HG03575 (cell line): ENCODE data around the gene WDR6.

Source experiments
- ATAC-seq: cut with Tn5 transposase; IDR thresholded peaks from one replicate; pipeline ENCODE4 v1.9.1; 2021; ENCODE audit not compliant: unreplicated experiment, insufficient number of reproducible peaks, low FRiP score; ENCODE audit errors: extremely low read depth

Gene WDR6

DNA sequence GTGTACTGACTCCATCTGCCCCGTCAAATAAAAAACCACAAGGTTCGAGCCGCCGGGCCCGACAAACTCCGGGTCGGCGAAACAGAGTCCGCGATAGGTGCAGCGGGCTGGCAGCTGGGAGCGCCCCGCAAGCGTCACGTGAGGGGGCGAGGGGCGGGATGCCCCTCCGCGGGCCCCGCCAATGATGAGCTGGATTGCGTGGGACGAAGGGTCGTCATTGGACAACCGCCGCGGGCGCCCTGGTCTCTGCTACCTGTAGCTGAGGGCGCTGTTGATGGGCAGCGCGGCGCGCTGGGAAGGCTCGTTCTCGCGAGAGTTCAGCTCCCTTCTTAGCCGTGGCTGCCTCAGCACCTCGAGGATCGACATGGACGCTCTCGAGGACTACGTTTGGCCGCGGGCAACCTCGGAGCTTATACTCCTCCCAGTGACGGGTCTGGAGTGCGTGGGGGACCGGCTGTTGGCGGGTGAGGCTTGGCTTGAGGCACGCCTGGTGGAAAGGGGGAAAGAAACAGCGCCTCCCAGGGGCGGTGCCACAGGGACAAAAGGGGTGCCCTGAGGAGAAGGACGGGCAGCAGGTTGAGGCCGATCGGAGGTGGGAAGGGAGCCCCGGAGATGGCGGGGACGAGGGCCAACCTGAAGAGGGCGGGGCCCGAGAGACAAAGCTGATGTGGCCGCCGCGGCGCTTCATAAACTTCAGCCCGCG lies at the start of gene WDR6:
Gene WDR6, plus strand, starts transcription at position 324 of the 703 bp plus-strand sequence. Its CDS starts 41 bp downstream, at position 365.
- peak; percentile 71 for ATAC-seq

- ATAC-seq: no peak
Observed at GRCh38 chr3:48960841-48961413, 46.3 kb upstream of the WDR6 start.

DNA sequence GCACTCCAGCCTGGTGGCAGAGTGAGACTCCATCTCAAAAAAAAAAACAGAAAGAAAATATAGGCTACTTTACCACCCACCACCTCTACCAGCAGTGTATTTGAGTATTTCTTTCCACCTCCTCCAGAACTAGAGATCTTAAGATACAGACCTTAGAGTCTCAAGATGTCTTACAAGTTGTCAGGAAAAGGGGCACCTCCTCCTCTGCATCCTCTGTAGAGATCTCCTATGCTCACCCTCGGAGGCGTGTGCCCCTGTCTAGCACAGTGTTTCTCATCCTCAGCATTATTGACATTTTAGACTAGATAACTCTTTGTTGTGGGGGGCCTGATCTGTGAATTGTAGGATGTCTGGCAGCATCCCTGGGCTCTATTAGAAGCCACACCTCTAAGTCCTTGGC lies 44.9 kb upstream of the WDR6 start:
- no peak for ATAC-seq

GRCh38 chr3:48962939-48963338 lies 44.3 kb upstream of the WDR6 start:
- no peak for ATAC-seq

GRCh38 chr3:48963591-48963990 lies 43.6 kb upstream of the WDR6 start:
- no peak for ATAC-seq

- ATAC-seq: no peak
Observed at GRCh38 chr3:48966367-48966766, 40.8 kb upstream of the WDR6 start.

DNA sequence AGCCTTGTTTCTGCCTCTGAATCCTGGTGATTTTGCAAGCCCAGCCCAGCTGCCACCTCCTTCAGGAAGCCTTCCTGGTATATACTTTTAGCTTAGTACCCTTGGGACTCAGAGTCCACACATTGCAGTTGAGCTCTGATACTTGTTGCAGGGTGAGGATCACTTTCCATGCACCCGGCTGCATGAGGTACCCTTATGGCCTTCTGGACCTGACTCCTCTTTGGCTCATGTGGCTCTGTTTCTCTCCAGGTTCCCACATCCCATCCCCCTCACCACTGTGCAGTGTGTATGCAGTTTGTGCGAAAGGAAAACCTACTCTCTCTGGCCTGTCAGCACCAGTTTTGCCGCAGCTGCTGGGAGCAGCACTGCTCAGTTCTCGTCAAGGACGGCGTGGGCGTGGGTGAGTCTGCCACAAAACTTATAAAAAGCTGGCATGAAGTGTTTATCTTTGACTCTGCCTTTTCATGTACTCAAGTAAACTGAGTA lies 40.3 kb upstream of the WDR6 start:
- no peak for ATAC-seq

DNA sequence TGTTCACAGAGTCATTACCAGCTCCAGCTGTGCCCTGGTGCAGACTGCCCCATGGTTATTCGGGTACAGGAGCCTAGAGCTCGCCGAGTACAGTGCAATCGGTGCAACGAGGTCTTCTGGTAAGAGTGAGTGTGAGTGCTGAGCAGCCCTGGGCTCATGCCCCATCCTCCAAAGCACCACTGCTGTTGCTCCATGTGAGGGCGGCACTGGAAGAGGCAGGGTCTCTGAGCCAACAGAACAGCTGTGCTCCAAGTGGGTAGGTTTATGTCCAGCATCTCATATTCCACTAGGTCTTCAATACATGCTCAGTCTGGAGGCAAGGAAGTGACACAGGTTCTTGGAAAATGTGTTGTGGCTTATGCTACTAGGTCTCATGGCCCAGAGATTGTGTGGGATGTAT lies 36.6 kb upstream of the WDR6 start:
- no peak for ATAC-seq

DNA sequence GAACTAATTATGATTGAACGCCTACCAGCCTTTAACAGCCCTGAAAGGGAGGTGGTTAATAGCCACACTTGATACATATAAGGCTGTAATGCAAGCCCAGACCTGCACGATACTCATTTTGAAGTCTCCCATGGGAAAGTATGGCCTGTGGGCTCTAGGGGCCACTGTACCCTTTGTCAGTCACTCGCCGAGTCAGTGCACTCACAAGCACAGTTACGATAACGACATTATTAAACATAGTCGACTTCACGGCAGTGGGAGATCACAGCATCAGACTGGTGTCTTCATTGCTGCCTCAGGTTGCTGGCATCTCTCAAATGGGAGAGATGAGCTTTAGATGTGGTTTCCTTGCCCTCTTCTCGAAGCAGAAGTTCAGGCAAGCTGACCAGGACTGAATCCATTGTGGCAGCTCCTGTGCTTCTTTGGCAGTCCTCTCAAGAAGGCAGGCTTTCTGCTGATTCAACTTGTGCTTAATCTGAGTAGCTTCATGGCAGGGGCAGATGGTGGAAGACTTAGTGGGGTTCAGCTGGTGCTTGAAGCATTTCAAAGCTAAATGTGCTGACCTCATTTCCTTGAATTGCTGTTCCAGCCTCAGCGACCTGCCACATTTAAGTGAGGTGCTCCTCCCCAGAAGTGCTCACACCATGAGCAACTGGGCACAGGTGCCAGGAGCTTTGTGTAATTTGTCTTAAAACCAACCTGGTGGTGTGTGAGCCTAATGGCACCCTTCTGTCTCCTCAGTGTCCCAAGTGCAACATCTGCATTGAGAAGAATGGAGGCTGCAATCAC lies 32.9 kb upstream of the WDR6 start:
- no peak for ATAC-seq

DNA sequence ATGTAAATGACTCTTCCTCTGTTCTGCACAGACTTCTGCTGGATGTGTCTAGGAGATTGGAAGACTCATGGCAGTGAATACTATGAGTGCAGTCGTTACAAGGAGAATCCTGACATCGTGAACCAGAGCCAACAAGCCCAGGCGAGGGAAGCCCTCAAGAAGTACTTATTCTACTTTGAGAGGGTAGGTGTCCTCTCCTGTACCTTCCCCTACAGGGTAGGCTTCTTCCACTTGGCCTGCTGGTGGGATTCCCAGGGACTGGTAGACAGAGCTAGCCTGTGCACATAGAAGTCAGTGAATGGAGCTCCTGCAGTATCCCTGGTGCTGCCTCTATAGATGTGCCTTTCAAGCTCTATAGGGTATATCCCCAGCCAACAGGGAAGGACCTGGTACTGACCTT lies 27.7 kb upstream of the WDR6 start:
- no peak for ATAC-seq

DNA sequence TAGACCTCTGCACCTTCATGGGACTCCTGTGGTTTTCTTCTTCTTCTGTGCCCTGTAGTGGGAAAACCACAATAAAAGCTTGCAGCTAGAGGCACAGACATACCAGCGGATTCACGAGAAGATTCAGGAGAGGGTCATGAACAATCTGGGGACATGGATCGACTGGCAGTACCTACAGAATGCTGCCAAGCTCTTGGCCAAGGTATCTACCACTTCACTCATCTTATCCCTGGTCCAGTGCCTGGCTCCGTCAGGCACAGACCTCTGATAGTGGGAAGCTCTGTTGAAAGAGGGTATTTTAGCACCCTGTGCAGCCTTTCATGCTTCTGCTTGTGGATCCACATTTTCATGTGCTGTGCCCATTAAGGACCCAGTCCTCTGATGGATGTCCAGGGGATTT lies 26.9 kb upstream of the WDR6 start:
- no peak for ATAC-seq

GRCh38 chr3:48982016-48982415 lies 25.2 kb upstream of the WDR6 start:
- no peak for ATAC-seq

DNA sequence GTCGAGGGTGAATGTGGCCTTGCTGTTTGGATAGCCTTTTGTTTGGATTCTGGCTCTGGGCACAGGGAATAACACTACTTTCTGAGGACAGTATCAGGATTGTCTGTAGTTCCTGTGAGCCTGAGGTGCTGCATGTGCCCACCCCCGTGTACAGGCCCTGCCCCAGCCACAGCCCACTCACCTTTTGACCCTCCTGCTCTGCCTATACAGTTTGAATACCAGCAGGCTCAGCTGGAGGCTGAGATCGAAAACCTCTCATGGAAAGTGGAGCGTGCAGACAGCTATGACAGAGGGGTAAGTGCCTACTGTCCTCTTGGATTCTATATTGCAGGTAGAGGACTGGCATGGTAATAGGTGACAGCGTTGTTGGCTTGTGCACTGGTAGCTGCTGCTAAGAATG lies 24.5 kb upstream of the WDR6 start:
- ATAC-seq: no peak

GRCh38 chr3:48983096-48983495 lies 24.1 kb upstream of the WDR6 start:
- ATAC-seq: no peak

DNA sequence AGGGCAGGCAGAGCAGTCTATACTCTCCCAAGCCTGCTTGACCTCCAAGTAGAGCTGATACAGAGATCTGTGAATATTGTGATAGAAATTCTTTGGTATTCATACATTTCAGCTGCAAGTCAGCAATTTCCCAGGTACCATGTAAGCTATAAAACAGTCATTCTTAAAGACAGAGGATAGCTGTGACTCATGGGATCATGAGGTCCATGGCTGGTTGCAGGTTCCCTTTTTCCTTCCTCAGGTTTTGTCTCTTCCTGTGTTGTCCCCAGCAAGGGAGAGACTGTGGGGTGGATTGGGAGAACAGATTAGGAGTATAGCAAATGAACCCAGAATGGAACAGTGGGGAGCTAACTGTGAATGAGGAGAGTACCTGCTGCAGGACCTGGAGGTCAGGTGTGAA lies 22.5 kb upstream of the WDR6 start:
- no peak for ATAC-seq

GRCh38 chr3:48985831-48986376 lies 21.3 kb upstream of the WDR6 start:
- ATAC-seq: no peak

DNA sequence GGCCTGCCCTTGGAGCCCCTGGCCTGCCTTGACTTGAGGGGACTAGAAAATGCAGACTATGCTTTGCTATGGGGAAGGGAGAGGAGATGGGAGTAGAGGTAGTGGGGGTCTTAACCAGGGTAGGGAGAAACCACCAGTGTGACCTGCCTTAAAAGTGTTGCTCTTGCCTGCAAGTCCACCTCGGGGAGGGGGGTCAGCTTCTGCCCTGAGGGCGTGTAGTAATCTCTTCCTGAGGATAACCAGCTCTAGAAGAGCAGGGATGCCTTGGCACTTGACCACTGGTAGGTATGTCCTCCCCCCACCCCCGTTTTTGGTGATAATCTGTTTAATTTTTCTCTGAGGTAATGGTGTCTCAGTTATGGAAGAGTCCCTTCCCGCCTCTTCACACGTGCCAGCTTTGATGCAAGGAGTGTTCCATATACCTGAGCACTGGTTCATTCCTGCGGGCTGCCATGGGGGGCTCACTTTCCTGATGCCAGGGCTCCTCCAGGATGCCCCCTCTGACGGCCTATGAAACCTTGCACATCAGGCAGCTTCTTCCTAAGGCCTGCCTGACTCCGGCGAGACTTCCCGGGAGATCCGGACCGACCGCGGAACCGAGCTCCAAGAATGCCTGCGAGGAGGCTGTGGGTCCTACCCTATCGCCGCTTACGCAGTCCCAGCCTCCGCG lies 17.9 kb upstream of the WDR6 start:
- no peak for ATAC-seq

GRCh38 chr3:48989796-48990635 lies 17.2 kb upstream of the WDR6 start, which contains the start of gene P4HTM:
TSS of gene P4HTM (plus strand) at chr3:48990241. CDS start at chr3:48990257, 16 bp downstream.
- ATAC-seq: no peak
